ENCODE measurements around the gene PLK2.

PLK2 gene

GRCh38 chr5:58460732-58461286 lies 923 bp upstream of the PLK2 start:
- peak; percentile 75 for TF ChIP-seq CTCF (IDR thresholded peaks at IDR 0.05; ENCODE audit: borderline replicate concordance, insufficient read depth, low read depth, low read length)
- peak overlapping the region; percentile 45 for H3K4me3 ChIP-seq (ENCODE audit: low read depth, low read length)

- peak overlapping the region; percentile 45 for H3K4me3 ChIP-seq (ENCODE audit: low read depth, low read length)
- TF ChIP-seq CTCF (IDR thresholded peaks at IDR 0.05; ENCODE audit: borderline replicate concordance, insufficient read depth, low read depth, low read length): no peak
Measured at GRCh38 chr5:58459146-58460001, 512 bp downstream of the PLK2 start.

GRCh38 chr5:58458743-58459145 lies 1.1 kb downstream of the PLK2 start:
- TF ChIP-seq CTCF (IDR thresholded peaks at IDR 0.05; ENCODE audit: borderline replicate concordance, insufficient read depth, low read depth, low read length): no peak
- H3K4me3 ChIP-seq (ENCODE audit: low read depth, low read length): no peak overlapping the region

GRCh38 chr5:58458141-58458742 lies 1.6 kb downstream of the PLK2 start:
- no peak overlapping the region for H3K4me3 ChIP-seq (ENCODE audit: low read depth, low read length)
- TF ChIP-seq CTCF (IDR thresholded peaks at IDR 0.05; ENCODE audit: borderline replicate concordance, insufficient read depth, low read depth, low read length): no peak

GRCh38 chr5:58457050-58457449 lies 2.8 kb downstream of the PLK2 start:
- TF ChIP-seq CTCF (IDR thresholded peaks at IDR 0.05; ENCODE audit: borderline replicate concordance, insufficient read depth, low read depth, low read length): no peak
- H3K4me3 ChIP-seq (ENCODE audit: low read depth, low read length): no peak overlapping the region

- H3K4me3 ChIP-seq (ENCODE audit: low read depth, low read length): no peak overlapping the region
- no peak for TF ChIP-seq CTCF (IDR thresholded peaks at IDR 0.05; ENCODE audit: borderline replicate concordance, insufficient read depth, low read depth, low read length)
Measured at GRCh38 chr5:58456486-58456885, 3.4 kb downstream of the PLK2 start.
